Measurements from ENCODE around the gene ATF3.

DNA sequence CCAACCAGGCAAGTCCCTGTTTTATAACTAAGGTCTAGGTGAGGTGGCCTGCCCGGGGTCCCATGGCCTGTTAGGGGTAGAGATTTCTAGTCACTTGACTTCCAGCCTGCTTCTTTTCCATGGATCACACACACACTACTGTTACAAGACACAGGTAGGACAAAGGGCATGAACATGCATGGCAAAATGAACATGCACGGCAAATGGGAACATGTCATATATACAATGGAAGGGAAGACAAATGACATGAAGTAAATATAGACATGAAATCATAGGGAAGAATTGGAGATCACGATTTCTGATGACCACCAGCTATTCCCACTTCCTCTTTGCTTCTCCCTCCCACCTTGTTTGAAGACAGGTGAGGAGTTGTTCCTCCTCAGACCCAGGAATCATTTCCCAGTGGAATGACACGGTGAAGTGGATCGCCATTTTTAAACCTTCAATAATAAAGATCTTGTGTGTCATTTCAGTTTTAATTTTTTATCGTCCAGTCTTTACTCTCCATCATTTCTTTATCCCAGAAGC lies 47.6 kb upstream of the ATF3 start:
- TF ChIP-seq, protein P1, sequence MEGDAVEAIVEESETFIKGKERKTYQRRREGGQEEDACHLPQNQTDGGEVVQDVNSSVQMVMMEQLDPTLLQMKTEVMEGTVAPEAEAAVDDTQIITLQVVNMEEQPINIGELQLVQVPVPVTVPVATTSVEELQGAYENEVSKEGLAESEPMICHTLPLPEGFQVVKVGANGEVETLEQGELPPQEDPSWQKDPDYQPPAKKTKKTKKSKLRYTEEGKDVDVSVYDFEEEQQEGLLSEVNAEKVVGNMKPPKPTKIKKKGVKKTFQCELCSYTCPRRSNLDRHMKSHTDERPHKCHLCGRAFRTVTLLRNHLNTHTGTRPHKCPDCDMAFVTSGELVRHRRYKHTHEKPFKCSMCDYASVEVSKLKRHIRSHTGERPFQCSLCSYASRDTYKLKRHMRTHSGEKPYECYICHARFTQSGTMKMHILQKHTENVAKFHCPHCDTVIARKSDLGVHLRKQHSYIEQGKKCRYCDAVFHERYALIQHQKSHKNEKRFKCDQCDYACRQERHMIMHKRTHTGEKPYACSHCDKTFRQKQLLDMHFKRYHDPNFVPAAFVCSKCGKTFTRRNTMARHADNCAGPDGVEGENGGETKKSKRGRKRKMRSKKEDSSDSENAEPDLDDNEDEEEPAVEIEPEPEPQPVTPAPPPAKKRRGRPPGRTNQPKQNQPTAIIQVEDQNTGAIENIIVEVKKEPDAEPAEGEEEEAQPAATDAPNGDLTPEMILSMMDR (conservative IDR thresholded peaks at IDR 0.05; ENCODE audit: low read depth, low read length) = no peak
- TF ChIP-seq EZH2phosphoT487 (IDR thresholded peaks at IDR 0.05; ENCODE audit: borderline replicate concordance, low read length) (no peak), EZH2 (IDR thresholded peaks at IDR 0.05; ENCODE audit: low read length, unreplicated experiment) (no peak)

Data from PC-3 (cell line).